GM21825 (cell line): ENCODE data around the gene DEAF1.

Experiments used
- ATAC-seq: cut with Tn5 transposase; IDR thresholded peaks from one replicate; pipeline ENCODE4 v1.9.1; 2021; ENCODE audit warnings: mild to moderate bottlenecking, moderate library complexity; ENCODE audit not compliant: unreplicated experiment

DEAF1 gene

GRCh38 chr11:614623-615503 lies 80.2 kb downstream of the DEAF1 start:
- ATAC-seq, result no peak

GRCh38 chr11:614021-614622 lies 80.9 kb downstream of the DEAF1 start:
- ATAC-seq, result no peak

GRCh38 chr11:613369-613968 lies 81.6 kb downstream of the DEAF1 start:
- no peak for ATAC-seq

DNA sequence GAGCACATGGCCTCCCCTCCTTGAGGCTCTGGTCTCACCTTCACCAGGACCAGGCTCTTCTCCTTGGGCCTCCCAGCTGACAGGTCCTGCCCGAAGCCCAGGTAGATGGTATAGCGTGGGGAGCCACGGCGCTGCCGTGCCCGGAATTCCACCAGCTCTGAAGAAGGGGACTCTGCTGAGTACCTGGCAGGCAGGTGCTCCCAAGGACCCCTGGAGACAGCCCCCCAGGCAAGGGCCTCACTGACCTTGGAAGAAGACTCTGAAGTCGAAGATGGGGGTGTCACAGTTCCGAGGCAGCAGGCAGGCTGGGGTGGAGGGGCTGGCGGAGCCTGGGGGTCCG lies 82.1 kb downstream of the DEAF1 start:
- no peak for ATAC-seq

GRCh38 chr11:612201-612960 lies 82.6 kb downstream of the DEAF1 start:
- ATAC-seq, result no peak

DNA sequence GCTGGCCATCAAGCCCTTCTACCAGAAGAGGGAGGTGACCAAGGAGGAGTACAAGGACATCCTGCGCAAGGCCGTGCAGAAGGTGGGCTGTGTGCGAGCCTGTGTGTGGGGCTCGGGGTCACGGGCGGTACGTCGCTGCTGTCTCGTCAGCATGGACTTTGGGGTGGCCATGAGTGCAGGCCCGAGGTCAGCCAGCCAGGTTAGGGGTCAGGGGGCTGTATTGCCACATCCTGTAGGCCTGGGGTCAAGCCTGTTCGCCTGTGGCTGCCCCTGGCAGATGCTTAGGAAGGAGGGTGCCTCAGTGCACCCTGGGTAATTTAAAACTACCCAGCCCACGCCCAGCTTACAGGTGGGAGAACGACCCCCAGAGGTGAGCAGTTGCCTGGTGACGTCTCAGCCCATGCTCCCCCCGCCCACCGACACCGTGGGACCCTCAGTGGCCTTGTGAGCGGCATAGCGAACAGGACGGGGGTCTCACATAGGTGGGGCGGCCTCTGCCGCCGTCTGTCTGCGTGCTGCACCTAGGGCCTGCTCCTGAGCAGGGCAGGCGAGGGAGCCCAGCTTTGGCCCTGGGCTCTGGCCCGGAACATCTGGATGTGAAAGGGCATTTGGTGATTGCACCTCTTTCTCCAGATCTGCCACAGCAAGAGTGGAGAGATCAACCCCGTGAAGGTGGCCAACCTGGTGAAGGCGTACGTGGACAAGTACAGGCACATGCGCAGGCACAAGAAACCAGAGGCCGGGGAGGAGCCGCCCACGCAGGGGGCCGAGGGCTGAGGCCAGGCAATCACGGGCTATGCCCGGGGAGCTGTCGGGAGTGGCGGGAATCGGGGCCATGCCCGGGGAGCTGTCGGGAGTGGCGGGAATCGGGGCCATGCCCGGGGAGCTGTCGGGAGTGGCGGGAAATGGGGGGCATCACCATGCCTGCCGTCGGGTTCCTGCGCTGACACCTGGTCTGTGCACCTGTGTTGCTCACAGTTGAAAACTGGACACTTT lies 83.7 kb downstream of the DEAF1 start:
- ATAC-seq, result no peak

DNA sequence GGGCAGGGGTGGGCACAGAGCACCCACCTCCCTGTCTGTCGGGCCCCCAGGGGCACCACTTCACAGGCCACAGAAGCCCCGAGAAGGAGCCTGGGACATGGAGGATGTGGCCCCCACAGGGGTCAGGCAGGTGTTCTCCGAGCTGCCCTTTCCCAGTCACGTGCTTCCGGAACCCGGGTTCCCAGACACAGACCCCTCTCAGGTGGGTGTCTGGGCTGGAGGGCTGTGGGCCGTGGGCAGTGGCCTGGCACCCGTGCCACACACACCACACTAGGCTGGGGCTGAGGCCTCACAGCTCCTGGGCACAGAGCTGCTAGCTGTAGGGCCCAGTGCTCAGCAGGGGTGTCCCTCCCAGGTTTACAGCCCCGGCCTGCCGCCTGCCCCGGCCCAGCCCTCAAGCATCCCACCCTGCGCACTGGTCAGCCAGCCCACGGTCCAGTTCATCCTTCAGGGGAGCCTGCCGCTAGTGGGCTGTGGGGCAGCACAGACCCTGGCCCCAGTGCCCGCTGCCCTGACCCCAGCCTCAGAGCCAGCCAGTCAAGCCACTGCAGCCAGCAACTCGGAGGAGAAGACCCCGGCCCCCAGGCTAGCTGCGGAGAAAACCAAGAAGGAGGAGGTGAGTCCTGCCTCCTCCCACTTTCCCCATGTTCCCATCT lies 84.7 kb downstream of the DEAF1 start:
- no peak for ATAC-seq

GRCh38 chr11:609341-609811 lies 85.6 kb downstream of the DEAF1 start:
- no peak for ATAC-seq

- ATAC-seq, result no peak
Observed at GRCh38 chr11:608791-609251, 86.2 kb downstream of the DEAF1 start.

- ATAC-seq, result no peak
Observed at GRCh38 chr11:607971-608659, 86.9 kb downstream of the DEAF1 start.

DNA sequence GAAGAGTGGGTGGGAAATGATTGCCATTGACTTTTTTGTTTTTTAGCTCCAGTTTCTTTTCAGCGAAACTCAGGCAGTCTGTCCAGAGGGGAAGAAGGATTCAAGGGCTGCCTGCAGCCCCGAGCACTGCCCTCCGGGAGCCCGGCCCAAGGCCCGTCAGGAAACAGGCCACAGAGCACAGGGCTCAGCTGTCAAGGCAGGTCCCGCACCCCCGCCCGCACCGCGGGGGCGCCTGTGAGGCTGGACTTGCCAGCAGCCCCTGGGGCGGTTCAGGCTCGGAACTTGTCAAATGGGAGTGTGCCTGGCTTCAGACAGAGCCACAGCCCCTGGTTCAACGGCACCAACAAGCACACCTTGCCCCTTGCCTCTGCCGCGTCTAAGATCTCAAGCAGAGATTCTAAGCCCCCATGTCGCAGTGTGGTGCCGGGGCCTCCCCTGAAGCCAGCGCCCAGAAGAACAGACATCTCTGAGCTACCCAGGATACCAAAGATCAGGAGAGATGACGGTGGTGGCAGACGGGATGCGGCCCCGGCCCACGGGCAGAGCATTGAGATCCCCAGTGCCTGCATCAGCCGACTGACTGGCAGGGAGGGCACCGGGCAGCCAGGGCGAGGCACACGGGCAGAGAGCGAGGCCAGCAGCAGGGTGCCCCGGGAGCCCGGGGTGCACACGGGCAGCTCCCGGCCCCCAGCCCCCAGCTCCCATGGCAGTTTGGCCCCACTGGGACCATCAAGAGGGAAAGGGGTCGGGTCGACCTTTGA lies 87.8 kb downstream of the DEAF1 start:
- ATAC-seq, result no peak

DNA sequence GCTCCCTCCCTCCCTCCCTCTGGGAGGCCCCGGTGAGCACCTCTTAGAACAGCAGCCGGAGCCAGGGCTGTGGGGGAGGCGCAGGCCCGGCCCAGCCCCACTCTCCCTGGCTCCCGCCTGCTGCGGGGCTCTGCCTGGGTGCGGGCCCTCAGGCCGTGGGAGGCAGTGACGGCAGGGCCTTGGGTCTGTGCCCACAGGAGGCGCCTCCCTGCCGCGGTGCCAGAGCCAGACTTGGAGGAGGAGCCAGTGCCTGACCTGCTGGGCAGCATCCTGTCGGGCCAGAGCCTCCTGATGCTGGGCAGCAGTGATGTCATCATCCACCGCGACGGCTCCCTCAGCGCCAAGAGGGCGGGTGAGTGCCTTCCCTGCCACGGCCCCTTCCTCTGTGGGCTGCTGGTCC lies 88.8 kb downstream of the DEAF1 start:
- ATAC-seq, result no peak

- no peak for ATAC-seq
Observed at GRCh38 chr11:605286-606129, 89.5 kb downstream of the DEAF1 start.

DNA sequence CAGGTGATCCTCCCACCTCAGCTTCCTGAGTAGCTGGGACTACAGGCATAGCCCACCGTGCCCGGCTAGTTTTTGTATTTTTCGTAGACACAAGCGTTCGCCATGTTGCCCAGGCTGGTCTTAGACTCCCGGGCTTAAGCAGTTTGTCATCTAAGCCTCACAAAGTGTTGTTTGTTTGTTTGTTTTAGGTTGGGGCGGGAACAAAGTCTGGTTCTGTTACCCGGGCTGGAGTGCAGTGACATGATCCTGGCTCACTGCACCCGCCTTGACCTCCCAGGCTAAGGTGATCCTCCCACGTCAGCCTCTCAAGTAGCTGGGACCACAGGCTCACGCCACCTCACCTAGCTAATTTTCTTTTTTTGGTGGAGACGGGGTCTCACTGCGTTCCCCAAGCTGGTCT lies 91.9 kb downstream of the DEAF1 start:
- ATAC-seq, result no peak

- no peak for ATAC-seq
Observed at GRCh38 chr11:601573-602245, 93.3 kb downstream of the DEAF1 start.

DNA sequence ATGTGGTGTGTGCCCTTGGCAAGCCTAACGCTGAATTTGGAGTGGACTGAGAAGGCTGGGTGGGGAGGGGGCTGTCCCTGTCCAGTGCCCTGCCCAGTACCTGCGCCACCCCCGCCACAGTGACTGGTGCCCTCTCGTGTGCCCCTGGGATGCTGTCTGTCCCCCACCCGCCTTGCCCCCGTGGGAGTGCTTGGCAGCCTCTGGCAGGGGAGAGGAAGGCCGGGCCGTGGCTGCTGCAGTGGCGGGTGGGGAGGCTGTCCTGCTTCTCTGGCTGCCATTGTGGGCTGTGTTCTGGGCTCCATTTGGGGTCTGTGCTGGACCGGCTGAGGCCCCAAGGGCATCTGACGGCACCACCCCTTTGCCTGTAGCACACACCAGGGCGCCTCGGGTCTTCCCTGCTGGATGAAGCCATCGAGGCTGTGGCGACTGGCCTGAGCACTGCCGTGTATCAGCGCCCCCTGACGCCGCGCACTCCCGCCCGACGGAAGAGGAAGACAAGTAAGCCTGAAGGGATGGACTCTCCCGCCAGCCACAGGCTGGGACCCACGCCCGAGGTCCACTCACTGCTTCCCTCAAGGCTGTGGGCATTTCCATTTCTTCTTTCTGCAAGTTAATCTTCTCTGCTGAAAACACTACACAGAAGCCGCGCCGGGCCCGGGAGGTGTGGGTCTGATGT lies 96.9 kb downstream of the DEAF1 start:
- ATAC-seq, result no peak
